ENCODE results near the gene GALNT17.
"Not testable (repeated sequence)": the region's sequence is repeated elsewhere in the genome, so short reads cannot be mapped to it uniquely, and the experiment has no call there.

GALNT17 gene

DNA sequence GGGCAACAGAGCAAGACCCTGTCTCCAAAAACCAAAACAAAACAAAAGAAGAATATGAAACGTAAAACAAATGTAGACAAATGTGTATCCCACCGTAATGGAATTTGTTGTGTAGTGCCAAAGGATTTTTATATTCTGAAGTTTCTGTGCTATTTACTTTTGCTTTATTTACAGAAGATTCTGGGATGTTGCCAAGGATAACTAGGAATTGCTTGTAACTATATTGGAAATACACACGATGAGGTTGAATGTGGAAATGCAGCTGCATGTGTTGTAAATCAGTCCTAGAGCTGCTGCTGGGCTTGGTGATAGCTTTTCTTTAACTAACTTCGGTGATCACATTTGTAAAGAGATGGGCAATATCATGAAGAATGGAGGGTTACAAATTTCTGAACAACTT lies 39.5 kb downstream of the GALNT17 start:
- DNase-seq, result no peak

DNA sequence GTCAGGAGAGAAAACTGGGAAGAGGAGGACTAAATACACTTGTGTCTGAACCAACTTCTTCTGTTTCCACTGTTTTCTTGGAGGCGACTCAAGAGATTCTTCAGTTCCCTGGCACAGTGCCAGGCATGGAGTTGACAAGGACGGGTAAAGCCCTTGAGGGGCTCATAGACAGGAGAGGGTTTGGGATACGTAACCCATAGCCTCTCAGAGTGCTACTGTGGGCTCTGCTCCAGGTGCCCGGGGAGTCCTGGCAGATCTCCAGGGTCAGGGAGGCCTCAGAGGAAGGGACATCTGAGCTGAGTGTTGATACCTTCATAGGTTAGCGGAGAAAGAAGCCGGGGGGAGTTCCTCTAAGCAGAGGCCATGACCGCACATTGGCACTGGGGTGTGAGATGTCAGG lies 42.0 kb downstream of the GALNT17 start:
- no peak for DNase-seq

DNA sequence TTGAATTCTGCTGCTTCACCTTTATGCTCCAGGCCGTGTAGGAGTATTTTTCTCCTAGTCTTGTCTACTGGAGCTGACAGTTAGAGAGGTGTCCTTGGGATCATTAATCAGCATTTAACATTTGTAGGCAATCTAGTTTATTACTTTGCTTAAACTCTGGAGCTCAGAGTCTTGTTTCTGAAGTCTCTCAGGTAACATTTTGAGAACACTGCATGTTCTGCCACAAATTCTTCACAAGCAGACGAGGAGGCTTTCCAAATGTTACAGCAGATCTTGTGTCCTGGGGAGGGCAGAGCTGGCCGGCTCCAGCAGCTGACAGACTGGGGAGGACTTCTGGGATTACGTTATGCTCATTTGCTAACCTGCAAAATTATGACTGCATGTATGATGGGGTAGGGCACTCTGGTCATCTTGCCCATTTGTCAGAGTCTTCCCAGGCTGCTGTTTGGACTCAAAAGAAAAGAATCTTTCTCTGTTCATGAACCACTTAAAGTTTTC lies 50.5 kb downstream of the GALNT17 start:
- no peak for DNase-seq

DNA sequence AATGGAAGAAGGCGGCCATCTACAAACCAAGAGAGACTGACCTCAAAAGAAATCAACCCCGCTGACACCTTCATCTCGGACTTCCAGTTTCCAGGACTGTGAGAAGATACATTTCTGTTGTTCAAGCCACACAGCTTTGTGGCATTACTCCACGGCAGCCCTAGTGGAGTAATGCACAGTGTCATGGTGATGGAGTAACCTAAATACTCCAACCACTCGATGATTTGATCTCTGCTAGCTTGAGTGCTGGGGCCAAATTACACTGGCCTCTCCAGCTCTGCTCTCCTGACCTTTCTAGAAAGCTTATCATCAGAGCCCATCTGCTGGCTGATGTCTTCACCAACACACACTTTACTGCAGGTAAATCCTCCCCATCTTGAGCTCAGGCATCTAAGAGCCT lies 52.2 kb downstream of the GALNT17 start:
- no peak for DNase-seq

DNA sequence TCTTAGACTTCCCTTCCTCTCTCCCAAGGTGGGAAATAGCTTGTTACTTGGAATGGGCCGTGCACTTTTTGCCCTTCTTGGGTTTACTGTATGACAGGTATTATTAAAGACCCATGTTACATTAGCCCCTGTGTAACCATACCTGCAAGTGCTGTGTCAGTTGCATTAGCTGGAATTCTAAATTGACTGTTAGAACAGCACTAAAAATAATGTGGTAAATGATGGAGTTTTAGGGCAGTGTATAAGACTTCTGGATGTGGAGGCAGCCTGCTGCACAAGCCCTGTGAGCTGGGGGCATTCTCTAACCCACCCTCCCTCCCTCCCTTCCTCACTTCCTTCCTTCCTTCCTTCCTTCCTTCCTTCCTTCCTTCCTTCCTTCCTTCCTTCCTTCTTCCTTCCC lies 52.7 kb downstream of the GALNT17 start:
- no peak for DNase-seq

DNA sequence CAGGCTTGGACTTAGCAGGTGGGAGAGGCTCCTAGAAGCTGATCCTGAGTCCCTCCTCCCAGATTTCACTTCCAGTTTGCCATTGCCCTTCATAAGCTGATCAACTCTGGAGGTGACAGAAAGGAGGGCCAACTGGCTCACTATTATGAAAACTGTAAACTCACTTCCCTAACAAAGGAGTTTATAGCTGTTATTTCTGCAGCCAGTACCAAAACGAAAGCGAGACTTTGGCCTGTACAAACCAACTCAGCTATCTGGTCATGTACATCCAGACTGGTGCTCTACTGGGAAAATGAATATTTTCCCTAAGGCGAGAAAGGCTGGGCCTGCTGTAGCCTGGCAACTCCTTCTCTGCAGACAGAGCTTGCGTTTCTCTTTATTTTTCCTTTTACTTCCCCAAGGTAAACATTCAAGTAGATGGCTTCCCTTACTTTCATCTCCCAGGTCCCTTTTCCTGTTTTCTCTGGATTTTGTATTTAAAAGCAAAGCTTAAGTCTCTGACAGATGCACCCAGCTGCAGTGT lies 54.7 kb downstream of the GALNT17 start:
- DNase-seq, result no peak

DNA sequence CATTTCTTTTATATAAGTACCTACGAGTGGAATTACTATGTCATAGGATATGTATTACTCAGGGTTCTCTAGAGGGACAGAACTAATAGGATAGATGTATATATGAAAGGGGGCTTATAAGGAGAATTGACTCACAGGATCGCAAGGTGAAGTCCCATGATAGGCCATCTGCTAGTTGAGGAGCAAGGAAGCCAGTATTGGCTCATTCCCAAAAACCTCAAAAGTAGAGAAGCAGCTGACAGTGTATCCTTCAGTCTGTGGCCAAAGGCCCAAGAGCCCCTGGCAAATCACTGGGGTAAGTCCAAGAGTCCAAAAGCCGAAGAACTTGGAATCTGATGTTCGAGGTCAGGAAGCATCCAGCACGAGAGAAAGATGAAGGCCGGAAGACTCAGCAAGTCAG lies 59.8 kb downstream of the GALNT17 start:
- no peak for DNase-seq

DNA sequence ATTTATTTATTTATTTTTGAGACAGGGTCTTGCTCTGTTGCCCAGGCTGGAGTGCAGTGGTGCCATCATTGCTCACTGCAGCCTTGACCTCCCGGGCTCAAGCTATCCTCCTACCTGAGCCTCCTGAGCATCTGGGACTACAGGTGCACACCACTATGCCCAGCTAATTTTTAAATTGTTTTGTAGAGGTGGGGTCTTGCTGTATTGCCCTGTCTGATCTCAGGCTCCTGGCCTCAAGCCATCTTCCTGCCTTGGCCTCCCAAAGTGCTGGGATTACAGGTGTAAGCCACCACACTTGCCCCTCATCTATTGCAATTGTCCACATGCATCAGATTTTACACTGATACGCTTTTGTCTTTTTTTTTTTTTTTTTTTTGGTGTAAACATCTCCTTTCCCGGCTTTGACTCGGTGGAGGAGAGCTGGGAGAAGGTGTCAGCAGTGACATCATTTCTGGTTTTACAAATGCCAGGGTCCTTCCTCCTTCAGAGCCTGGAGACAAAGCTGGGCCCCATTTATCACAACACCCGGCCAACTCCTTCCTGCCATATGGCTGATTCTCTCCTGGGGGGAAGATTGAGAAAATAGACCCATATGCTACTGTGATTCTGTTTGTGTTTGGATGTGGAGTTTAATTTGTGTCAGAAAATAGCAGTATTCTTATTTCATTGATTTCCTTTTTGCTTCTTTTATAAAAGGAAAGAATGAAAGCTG lies 61.3 kb downstream of the GALNT17 start:
- no peak for DNase-seq

DNA sequence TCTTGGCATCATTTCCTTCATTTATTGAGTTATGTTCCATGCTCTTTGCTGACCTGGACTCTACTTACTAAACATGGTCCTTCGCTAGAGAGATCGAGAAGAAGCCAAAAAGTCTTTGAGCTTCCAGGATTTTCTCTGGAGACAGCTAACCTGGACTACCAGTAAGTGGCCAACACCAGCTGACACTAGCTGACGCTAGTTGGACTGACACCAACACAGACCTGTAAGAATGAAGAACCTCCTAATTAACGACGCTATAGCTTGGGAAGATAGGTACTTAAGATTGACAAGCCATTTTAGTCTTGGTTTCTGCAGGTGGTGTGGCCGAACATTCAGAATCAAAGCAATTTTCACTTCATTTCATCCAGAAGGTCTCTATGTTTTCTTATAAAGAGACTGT lies 66.4 kb downstream of the GALNT17 start:
- no peak for DNase-seq

DNA sequence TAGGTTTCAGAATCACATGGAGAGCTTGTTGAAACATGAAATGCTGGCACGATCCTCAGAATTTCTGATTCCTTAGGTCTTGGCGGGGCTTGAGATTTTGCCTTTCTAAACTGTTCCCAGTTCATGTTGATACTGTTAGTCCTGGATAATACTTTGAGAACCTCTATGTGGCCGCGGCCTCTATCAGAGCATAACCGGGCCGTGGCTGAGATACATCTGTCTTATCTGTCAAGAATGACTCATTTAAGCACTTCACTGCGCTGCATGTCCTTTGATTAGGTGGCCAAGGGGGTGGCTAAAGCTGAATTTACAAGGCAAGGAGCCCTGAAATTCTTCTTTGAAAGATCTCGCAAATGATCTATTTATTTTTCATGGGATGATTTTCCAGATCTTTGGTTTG lies 66.9 kb downstream of the GALNT17 start:
- DNase-seq, result no peak

DNA sequence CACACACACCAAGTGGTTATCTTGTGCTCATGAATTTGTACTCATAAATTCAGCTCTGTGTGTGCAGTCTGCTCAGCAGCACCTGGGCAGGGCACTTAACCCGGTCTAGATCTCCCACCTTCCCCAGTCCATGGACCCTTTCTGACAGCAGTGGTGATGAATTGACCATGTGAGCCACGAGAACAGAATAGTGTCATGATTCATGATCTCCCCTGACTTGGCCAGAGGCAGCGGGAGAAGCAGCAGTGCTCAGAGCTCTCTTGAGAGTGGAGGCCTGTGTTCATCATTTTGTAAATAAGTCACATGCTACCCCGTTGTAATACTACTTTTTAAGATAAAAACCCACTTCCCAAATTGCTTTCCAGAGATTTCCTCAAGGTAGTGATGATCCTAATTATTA lies 74.2 kb downstream of the GALNT17 start:
- no peak for DNase-seq

DNA sequence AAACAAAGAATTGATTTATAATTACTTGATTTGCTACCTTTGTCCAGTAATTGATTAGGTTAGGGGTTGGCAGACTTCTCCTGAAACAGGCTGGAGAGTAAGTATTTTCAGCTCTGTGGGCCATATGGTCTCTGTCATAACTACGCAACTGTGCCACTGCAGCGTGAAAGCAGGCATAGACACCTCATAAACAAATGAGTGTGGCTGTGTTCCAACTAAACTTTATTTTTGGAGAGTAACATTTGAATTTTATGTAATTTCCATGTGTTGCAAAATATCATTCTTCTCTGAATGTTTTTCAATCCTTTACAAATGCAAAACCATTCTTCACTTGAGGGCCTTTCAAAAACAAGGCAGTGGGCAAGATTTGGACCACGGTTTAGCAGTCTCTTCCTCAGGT lies 76.9 kb downstream of the GALNT17 start:
- DNase-seq, result no peak

DNA sequence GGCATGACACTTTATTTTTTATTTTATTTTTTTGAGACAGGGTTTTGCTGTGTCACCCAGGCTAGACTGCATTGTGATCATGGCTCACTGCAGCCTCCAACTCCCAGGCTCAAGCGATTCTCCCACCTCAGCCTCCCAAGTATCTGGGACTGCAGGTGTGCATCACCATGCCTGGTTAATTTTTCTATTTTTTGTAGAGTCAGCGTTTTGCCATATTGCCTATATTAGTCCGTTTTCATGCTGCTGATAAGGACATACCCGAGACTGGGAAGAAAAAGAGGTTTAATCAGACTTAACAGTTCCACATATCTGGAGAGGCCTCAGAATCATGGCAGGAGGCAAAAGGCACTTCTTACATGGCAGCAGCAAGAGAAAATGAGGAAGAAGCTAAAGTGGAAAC lies 77.5 kb downstream of the GALNT17 start:
- DNase-seq, result not testable (repeated sequence)

DNA sequence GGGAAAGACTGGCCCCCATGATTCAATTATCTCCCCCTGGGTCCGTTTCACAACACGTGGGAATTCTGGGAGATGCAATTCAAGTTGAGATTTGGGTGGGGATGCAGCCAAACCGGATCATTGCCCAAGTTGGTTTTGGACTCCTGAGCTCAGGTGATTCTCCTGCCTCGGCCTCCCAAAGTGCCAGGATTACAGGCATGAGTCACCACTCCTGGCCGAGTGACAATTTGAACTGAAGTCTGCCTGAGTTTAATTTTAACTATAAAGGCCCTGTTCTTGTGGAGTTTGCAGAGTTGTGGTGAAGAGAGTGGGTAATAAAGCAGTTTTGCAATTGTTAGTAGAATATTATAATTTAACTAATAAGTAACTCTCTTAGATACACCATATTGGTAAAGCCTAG lies 78.3 kb downstream of the GALNT17 start:
- DNase-seq, result no peak

DNA sequence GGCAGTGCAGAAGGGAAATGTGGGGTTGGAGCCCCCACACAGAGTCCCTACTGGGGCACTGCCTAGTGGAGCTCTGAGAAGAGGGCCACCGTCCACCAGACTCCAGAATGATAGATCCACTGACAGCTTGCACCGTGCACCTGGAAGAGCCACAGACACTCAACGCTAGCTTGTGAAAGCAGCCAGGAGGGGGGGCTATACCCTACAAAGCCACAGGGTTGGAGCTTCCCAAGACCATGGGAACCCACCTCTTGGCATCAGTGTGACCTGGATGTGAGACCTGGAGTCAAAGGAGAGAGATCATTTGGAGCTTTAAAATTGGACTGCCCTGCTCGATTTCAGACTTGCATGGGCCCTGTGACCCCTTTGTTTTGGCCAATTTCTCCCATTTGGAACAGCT lies 80.5 kb downstream of the GALNT17 start:
- not testable (repeated sequence) for DNase-seq

DNA sequence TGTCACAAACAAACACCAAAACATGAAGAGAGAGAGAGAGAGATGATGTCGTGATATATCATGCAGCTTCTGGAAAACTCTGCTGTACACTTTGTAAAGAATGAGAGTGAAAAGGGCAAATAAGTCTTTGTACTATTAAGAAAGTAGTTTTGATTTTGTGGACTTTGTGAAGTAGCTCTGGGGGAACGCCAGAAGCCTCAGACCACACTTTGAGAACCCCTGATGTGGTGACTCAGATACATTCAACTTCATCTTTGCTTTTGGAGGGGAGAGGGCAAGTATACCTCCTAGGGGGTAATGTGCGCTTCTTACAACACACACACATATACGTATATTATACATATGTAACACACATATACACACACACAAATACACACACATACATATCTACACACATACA lies 84.3 kb downstream of the GALNT17 start:
- DNase-seq, result no peak

DNA sequence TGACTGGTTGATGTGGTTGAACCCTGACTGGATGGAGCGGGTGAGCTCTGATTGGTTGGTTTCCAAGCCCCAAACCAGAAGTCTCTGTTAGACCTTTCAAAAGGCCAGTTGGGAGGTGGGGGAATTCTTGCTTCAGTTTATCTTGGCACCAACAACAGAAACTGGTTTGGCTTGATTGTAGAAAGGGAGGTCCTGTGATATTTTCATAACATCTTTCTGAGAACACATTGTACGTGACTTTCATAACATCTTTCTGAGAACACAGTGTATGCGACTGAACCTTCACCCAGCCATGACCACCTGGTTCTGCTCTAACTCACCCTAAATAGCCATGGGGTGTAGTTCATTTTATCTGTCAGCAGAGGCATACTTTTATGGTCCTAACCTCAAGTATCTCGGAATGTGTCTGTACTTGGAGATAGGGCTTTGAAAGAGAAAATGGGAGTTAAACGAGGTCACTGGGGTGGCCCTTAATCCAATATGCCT lies 88.3 kb downstream of the GALNT17 start:
- no peak for DNase-seq

DNA sequence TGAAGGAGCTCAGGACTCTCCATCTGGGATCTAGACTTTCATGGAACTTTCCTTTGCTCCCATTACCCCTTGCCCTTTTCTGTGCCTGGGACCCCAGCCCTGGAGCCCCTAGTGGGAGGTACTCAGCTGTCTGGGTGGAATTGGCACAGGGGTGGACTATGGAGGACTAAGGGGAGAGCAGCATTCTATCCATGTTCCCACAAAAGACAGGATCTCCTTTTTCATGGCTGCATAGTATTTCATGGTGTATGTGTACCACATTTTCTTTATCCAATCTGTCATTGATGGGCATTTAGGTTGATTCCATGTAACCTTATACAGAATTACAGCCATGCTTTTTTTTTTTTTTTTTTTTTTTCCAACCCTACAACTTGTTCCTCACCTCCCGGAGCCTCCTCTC lies 89.1 kb downstream of the GALNT17 start:
- DNase-seq, result no peak

DNA sequence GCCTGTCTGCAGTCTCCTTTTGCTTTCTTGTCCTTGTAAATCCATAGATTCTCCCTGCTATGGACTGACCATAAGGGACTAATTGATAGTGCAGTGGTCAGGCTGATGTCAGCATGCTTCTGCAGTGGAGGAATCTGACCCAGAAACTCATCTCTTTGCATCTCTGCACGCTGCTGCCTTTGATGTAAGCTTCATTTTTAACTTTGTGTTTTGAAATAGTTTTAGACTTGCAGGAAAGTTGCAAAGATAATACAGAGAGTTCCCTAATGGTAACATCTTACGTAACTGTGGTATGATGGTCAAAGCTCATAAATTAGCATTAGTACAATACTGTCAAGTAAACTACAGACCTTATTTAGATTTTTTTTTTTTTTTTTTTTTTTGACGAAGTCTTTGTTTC lies 89.6 kb downstream of the GALNT17 start:
- no peak for DNase-seq

DNA sequence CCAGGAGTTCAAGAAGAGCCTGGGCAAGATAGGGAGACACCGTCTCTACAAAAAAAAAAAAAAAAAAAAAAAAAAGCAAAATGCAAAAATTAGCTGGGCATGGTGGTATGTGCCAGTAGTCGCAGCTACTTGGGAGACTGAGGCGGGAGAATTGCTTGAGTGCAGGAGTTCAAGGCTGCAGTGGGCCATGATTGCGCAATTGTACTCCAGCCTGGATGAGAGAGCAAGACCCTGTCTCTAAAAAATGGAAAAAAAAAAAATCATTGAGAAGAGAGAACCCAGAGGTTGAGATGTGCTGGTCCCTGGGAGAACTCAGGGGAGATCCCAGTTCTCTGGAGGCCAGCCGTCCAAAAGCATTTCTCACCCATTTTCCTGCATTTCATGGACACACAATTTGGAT lies 95.2 kb downstream of the GALNT17 start:
- no peak for DNase-seq

DNA sequence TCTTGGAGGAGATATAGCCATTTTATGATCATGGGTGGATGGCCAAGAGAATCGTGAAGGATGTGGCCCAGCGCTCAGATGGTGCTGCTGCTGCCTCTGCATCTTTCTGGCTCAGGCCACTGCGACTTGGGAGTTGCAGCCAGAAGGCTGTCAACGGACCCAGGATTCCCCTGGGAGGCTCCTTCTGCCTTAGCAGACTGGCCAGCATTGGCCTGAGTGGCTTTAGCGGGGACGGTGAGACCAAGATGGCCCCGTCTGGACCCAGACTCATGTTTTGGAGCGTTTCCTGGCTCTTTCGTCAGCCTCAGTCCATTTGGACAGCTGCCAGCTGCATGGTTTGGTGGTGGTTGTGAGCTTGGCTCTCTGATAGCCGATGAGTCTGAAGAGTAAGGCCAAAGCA lies 97.2 kb downstream of the GALNT17 start:
- DNase-seq, result no peak

DNA sequence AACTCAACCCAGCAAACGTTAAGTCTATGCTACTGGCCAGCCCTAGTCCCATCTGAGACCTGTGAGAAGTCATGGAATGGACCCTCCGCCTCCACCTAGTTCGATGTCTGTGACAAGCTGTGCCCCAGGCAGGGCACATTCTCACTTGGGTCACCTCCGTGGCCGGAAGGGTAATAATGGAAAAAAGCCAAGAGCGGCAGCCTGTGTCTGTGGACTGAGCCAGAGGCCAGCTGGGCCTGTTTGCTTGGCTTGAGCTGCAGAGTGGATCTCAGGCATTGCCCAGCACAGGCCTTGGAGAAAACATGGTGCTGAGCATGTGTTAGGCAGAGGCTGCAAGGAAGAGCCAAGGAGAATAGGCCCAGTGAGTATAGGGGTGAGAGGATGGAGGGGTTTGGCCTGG lies 97.8 kb downstream of the GALNT17 start:
- no peak for DNase-seq

DNA sequence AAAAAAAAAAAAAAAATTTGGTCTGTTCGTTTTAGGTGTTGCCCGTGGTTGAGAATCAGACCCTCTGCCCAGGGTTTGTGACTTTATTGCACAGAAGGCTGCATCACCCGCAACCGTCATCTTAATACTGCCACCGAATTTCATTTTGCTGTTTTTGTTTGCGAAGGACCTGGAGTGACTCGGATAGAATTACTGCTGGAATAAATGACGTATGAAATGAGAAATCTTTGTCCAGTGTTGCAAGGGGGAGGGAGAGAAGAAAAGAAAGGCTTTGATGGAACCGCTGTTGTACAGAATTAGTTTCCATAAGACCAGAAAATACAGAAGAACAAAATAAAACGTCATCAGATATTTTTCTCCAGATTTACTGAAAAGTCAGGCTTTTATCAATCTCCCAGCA lies 103.3 kb downstream of the GALNT17 start:
- no peak for DNase-seq

DNA sequence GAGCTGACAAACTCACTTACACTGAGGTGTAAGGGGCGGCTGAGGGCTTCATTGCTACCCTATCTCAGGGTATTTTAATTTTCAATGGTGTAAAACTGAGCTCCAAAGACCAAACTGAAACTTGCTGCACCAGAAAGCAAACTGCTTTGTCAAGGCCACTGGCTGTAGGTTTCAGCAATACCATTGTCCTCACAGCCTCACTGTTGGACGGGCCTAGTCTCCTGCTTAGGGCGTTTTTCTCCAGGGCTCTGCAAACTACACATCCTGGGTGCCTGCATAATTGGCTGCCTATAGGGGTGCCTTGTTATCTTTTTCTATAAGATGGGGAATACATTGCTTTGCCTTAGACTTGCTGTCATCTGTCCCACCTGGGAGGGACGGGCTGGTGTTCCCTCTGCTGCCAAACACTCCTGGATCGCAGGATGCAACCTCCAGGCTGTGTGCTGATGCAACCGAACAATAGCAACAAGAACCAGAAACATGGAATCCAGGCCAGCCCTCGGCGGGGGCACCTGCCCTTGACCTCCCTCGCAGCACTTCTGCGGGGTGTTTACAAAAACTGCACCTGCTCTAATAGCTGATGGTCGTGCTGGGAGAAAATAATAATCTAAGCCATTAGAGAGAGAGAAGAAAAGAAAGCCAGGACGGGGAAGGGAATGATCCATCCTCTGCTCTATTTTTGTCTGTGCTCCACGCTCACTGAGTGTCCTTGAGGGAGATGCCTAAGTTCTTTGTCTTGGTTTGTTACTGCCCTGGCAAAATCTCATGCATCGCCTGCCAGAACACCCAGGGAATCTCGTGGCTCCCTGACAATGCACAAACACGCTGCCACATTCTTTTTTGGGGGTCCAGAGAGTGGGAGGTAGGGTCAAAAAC lies 104.5 kb downstream of the GALNT17 start:
- DNase-seq, result no peak
